GM08714 (cell line): ENCODE results near the gene RAB10.
"Not testable (repeated sequence)": the region's sequence is repeated elsewhere in the genome, so short reads cannot be mapped to it uniquely, and the experiment has no call there.

Source experiments
- H3K4me3 ChIP-seq: fragments of 200-500 bp; sonication (Bioruptor generic); 2 replicates; pipeline ENCODE4 v1.5.1; 2014; ENCODE audit warnings: mild to moderate bottlenecking, low read length, inconsistent platforms
- ZNF274 ChIP-seq: IDR thresholded peaks from 2 replicates; pipeline ENCODE4 v1.6.1; 2012; ENCODE audit warnings: mild to moderate bottlenecking, low read depth, low read length

Gene RAB10

DNA sequence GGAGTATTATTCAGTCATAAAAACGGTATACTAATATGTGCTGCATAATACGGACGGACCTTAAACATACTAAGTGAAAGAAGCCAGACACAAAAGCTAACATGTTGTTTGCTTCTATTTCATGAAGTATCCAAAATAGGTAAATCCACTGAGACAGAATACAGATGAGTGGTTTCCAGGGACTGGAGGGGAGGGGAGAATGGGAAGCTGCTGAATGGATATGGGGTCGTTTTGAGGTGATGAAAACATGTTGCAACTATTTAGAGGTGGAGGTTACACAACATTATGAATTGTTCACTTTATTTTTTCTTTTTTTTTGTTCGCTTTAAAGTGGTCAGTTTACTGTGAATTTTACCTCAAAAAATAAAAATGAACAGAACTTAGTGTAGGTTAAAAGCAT is 52.9 kb downstream of the RAB10 start:
- TF ChIP-seq ZNF274, result no peak
- no peak overlapping the region for H3K4me3 ChIP-seq

DNA sequence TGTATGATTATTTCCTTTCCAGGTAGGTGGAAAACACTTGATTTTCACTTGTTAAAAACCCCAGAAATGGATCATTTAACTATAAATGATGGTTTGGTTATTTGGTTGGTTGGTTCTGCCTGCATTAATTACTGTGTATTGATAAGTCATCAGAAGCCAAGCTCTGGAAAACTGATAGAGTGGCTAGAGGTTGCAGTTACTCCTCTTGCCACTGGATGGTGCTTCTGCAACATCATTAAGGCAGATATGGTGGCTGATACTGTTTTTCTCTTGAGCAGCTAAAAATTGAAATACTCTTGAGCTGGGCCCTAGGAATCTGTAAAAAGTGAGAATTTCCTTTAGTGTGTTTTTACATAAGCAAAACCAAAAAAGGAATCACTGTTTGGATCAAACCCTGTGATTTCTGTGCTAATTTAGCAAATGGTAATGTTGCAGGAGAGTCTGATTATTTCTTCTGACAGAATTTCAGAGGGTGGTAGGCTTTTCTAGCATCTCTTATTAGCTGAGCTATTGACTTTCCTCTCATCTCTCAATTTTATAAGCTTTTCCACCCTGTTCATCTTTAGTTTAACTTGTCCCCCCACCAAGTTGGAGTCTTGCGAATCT is 54.3 kb downstream of the RAB10 start:
- no peak for TF ChIP-seq ZNF274
- H3K4me3 ChIP-seq, result no peak overlapping the region

DNA sequence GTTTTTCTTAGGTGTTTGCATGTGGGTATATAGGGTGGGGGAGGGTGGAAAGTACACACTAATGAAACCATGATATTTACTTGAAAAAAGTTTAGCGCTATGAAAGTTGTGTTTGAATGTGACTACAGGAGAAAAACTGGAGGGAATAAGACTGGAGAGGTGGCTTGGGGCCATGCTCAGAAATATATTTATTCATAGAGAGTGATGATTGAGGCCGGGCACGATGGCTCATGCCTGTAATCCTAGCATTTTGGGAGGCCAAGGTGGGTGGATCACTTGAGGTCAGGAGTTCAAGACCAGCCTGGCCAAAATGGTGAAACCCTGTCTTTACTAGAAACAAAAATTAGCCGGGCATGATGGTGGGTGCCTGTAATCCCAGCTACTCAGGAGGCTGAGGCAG is 55.0 kb downstream of the RAB10 start:
- not testable (repeated sequence) for H3K4me3 ChIP-seq

DNA sequence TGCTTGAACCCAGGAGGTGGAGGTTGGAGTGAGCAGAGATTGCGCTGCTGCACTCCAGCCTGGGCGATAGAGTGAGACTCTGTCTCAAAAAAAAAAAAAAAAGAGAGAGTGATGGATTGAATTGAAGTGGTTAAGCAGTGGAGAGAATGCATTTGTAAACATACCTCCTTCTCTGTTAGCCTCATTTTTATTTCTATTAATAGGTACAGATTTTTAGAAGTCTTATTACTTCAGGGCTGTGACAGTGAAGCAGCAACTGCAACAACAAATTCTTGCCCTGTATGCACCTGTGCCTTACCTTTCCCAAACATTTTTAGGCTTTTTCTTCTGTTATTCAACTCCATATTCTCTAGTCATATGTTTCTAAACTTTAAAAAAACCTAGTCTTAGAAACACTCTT is 55.5 kb downstream of the RAB10 start:
- no peak for TF ChIP-seq ZNF274
- H3K4me3 ChIP-seq, result no peak overlapping the region

DNA sequence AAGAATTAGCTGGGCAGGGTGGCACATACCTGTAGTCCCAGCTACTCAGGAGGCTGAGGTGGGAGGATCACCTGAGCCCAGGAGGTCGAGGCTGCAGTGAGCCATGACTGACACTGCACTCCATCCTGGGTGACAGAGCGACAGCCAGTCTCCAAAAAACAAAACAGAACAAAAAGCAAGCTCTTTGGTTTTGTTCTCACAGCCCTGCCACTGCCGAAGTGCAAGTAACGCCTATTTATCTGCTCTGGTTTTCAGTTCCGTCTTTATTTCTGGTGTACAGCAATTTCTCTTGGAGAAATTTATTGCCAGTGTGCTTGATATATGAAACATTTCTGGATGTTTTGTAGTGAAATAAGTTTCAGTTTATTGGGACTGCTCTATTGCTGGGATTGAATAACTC is 61.9 kb downstream of the RAB10 start:
- no peak for TF ChIP-seq ZNF274
- no peak overlapping the region for H3K4me3 ChIP-seq

DNA sequence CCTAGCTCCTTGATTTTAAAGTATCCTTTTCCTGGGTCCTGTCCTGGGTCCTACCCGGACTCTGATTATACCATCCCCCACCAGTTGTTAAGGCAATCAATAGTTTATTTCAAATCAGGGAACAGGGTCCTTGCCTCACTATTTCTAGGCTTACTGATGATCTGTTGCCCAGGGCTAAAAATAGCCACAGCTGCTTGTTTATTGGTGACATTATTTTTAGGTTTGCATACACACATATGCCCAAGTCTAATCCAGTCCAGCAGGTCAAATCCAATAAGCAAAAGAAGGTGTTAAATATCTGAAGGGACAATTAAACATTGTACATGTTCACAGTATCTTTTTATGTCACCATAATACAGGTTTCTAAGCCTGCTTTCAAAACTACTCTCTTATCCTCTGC is 66.0 kb downstream of the RAB10 start:
- no peak overlapping the region for H3K4me3 ChIP-seq
- TF ChIP-seq ZNF274, result no peak

DNA sequence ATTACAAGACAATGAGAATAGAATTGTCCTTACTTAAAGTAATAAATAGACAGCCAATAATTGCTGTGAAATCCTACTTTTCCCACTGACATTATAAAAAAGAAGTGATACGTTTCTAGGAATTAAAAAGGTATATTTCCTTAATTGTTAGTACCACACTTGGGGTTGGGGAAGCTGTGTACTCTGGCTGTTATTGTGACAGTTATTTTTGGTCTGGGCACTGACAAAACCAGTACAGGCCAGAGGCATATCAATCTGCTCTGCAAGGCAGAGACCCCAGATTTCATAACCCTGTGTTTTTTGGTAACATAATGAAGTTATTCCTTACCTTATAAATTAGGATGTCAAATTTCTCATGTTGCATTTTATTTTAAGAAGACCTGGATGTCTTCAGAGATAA is 66.5 kb downstream of the RAB10 start:
- H3K4me3 ChIP-seq, result no peak overlapping the region
- TF ChIP-seq ZNF274, result no peak

DNA sequence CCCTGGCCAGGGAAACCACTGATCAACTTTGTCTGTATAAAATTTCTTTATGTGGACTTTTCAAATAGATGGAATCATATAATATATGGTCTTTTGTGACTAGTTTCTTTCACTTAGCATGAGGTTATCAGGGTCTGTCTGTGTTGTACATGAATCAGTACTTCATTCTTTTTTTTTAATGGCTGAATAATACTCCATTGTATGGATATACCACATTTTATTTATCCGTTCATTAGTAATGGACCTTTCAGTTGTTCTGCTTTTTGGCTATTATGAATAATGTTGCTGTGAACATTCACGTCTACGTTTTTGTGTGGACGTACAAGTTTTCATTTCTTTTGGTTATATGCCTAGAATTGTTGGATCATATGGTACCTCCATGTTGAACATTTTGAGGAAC is 69.9 kb downstream of the RAB10 start:
- no peak overlapping the region for H3K4me3 ChIP-seq
- TF ChIP-seq ZNF274, result no peak

DNA sequence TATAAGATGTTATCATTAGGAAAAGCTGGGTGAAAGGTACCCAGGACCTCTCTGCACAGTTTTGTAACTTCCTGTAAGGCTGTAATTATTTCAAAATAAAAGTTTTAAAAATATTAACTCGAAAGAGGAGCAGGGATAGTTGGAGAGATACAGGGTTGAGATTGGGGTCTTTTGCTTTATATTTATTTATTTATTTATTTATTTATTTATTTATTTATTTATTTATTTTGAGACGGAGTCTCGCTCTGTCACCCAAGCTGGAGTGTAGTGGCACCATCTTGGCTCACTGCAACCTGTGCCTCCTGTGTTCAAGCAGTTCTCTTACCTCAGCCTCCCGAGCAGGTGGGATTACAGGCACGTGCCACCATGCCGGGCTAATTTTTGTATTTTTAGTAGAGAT is 74.8 kb downstream of the RAB10 start:
- H3K4me3 ChIP-seq, result not testable (repeated sequence)

DNA sequence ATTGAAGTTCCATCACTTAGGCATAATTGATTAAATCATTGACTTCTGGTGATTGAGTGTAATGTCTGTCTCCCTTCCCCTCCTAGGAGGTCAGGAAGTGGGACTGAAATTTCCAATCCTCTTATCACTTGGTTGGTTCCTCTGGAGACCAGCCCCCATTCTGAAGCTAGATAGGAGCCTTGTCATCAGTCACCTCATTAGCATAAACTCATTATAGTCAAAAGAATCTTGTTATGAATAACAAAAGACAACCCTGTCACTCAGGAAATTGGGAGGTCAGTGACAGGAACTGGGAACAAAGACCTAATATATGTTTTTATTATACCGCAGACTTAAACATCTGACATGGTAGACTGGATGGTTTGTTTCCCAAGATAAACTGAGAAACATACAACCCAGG is 78.3 kb downstream of the RAB10 start:
- no peak for TF ChIP-seq ZNF274
- no peak overlapping the region for H3K4me3 ChIP-seq

DNA sequence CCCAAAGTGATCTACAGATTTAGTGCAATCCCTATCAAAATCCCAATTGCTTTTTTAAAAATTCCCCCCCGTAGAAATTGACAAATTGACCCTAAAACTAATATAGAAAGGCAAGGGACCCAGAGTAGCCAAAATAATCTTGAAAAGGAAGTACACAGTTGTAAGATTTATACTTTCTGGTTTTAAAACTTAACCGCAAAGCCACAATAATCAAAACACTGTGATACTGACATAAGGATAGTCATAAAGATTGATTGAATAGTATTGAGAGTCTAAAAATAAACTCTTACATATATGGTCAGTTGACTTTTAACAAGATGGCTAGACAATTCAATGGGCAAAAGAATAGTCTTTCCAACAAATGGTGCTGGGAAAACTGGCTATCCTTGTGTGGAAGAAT is 80.3 kb downstream of the RAB10 start:
- no peak overlapping the region for H3K4me3 ChIP-seq
- no peak for TF ChIP-seq ZNF274

DNA sequence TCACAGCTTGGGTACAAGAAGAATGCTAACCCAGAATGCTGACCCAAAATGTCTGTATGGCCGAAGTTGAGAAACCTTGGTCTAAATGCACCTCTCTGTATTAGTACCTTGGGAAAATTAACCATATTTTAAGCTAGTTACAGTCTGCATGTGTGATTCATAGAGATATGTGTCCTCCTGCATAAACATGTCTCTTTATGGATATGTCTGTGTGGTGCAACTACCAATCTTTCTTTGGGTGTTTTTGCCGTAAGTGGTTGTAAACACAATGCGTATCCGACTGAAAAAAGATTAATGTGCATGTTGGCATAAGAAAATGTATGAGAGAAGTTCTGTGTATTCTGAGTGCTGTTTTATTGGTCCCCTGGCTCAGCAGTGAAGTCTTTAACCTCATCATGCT is 84.8 kb downstream of the RAB10 start:
- H3K4me3 ChIP-seq, result no peak overlapping the region
- no peak for TF ChIP-seq ZNF274

DNA sequence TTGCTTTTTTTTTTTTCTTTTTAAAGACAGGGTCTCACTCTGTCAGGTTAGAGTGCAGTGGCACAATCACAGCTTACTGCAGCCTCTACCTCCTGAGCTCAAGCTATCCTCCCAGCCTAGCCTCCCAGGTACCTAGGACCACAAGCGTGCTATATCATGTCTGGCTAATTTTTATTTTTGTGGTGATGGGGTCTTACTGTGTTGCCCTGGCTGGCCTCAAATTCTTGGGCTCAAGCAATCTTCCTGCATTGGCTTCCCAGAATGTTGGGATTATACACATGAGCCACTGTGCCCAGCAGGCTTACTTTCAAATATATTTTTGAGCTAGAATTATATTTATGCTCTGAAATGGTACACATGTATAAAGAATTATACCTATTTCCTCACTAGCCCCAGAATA is 85.6 kb downstream of the RAB10 start:
- no peak overlapping the region for H3K4me3 ChIP-seq
- no peak for TF ChIP-seq ZNF274

DNA sequence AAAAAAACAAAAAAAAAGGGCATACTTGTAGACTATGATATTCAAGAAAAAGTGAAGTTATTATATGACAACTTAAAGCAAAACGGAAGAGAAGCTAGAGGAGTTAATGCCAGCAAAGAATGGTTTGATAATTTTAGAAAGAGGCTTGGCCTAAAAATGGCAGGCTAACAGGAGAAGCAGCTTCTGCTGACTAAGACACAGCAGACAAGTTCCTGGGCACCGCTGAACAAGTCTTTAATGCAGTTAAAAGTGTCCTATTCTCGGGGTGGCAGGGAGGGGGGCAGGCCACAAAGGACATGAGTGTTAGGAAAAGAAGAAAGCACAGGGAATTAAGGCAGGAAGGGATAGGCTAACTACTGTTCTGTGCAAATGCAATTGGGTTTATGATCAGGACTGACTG is 88.7 kb downstream of the RAB10 start:
- TF ChIP-seq ZNF274, result no peak
- H3K4me3 ChIP-seq, result no peak overlapping the region

DNA sequence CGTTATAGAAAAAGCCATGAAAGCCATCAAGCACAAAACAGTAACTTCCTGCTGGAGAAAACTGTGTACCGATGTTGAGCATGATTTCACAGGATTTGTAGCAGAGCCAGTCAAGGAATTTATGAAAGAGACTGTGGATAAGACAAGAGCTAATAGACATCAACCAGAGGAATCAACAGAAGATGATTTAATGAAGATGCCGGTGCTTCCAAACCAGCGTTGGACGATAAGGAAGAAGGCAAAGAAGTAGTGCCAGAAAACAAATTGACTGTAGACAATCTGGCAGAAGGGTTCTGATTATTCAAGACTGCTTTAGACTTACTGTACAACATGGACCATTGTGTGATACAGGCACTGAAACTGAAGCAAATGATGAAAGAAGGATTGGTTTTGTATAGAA is 89.5 kb downstream of the RAB10 start:
- no peak overlapping the region for H3K4me3 ChIP-seq
- no peak for TF ChIP-seq ZNF274

DNA sequence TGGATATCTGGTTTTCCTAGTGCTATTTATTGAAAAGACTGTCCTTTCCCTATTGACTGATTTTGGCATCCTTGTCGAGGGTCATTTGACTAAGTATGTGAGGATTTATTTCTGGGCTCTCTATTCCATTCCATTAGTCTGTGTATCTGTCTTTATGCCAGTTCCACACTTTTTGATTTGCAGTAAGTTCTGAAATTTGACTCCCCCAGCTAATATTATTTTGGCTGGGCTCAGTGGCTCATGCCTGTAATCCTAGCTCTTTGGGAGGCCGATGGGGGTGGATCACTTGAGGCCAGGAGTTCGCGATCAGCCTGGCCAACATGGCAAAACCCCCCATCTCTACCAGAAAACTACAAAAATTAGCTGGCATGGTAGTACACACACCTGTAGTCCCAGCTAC is 92.2 kb downstream of the RAB10 start:
- no peak overlapping the region for H3K4me3 ChIP-seq
- TF ChIP-seq ZNF274, result no peak

DNA sequence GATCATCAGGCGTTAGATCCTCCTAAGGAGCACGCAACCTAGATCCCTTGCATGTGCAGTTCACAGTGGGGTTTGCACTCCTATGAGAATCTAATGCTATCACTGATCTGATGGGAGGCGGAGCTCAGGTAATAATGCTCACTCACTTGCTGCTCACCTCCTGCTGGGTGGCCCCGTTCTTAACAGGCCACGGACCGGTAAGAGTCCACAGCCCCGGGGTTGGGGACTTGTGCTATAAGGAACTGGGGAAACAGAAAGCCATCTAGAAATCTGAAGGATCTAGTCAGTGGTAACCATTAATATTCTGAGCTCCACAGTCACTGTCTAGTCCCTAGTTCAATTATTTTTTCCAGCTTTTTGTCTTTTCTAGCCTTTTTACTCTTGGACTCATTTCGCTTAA is 94.3 kb downstream of the RAB10 start:
- TF ChIP-seq ZNF274, result no peak
- no peak overlapping the region for H3K4me3 ChIP-seq
